ENCODE data around the gene MRM3.
"Not testable (repeated sequence)": the region's sequence is repeated elsewhere in the genome, so short reads cannot be mapped to it uniquely, and the experiment has no call there.

MRM3 gene

GRCh38 chr17:835263-835662 is 53.1 kb downstream of the MRM3 start:
- Histone ChIP-seq H4K20me1 (ENCODE audit: insufficient read depth, low read length, poor library complexity, severe bottlenecking) (no peaks in the 10 kb centered on the region), H3K9me2 (replicated peaks; ENCODE audit: low read depth, low read length) (no peaks in the 10 kb centered on the region), H3K36me3 (ENCODE audit: insufficient read depth, low read length) (no peaks in the 10 kb centered on the region), H3K4me1 (ENCODE audit: insufficient read depth, low read length, poor library complexity, severe bottlenecking) (no peaks in the 10 kb centered on the region), H3K9me3 (ENCODE audit: insufficient read depth, low read depth, low read length) (peaks cover 4% of the 10 kb centered on the region; the same call in 1 of the 2 replicates), H3K4me2 (ENCODE audit: low read depth, low read length, poor library complexity, severe bottlenecking) (no peak overlapping the region), H3K4me3 (ENCODE audit: low read length, poor library complexity, severe bottlenecking) (no peak overlapping the region), H3K9ac (ENCODE audit: low read depth, low read length, poor library complexity, severe bottlenecking) (no peak overlapping the region), H2AFZ (ENCODE audit: low read length) (no peak overlapping the region), H3K79me2 (ENCODE audit: insufficient read depth, low read length) (no peaks in the 10 kb centered on the region), H3F3A (ENCODE audit: low read depth) (no peaks in the 10 kb centered on the region), H3K27me3 (ENCODE audit: insufficient read depth, low read length, poor library complexity, severe bottlenecking) (no peaks in the 10 kb centered on the region)
- TF ChIP-seq EZH2phosphoT487 (IDR thresholded peaks at IDR 0.05; ENCODE audit: borderline replicate concordance): no peak
- TF ChIP-seq CTCF (conservative IDR thresholded peaks at IDR 0.05; ENCODE audit: low read length): no peak

- H2AFZ ChIP-seq (ENCODE audit: low read length); H3K27me3 ChIP-seq (ENCODE audit: insufficient read depth, low read length, poor library complexity, severe bottlenecking); H3K4me3 ChIP-seq (ENCODE audit: low read length, poor library complexity, severe bottlenecking); H3F3A ChIP-seq (ENCODE audit: low read depth); H3K4me1 ChIP-seq (ENCODE audit: insufficient read depth, low read length, poor library complexity, severe bottlenecking); H3K36me3 ChIP-seq (ENCODE audit: insufficient read depth, low read length); H4K20me1 ChIP-seq (ENCODE audit: insufficient read depth, low read length, poor library complexity, severe bottlenecking); H3K9me3 ChIP-seq (ENCODE audit: insufficient read depth, low read depth, low read length); H3K4me2 ChIP-seq (ENCODE audit: low read depth, low read length, poor library complexity, severe bottlenecking); H3K79me2 ChIP-seq (ENCODE audit: insufficient read depth, low read length); H3K9me2 ChIP-seq (replicated peaks; ENCODE audit: low read depth, low read length); H3K9ac ChIP-seq (ENCODE audit: low read depth, low read length, poor library complexity, severe bottlenecking): not testable (repeated sequence)
These were observed 53.6 kb downstream of the MRM3 start for GRCh38 chr17:835721-836120.

- H3K4me2 ChIP-seq (ENCODE audit: low read depth, low read length, poor library complexity, severe bottlenecking): no peak overlapping the region
- TF ChIP-seq CTCF (conservative IDR thresholded peaks at IDR 0.05; ENCODE audit: low read length) (no peak), EZH2phosphoT487 (IDR thresholded peaks at IDR 0.05; ENCODE audit: borderline replicate concordance) (no peak)
- H3K9ac ChIP-seq (ENCODE audit: low read depth, low read length, poor library complexity, severe bottlenecking): no peak overlapping the region
These were observed 54.0 kb downstream of the MRM3 start for GRCh38 chr17:836151-836550.

GRCh38 chr17:838486-838885 is 56.3 kb downstream of the MRM3 start:
- H4K20me1 ChIP-seq (ENCODE audit: insufficient read depth, low read length, poor library complexity, severe bottlenecking): no peaks in the 10 kb centered on the region
- H3K9ac ChIP-seq (ENCODE audit: low read depth, low read length, poor library complexity, severe bottlenecking): no peak overlapping the region
- H3K9me2 ChIP-seq (replicated peaks; ENCODE audit: low read depth, low read length): no peaks in the 10 kb centered on the region
- peaks cover 10% of the 10 kb centered on the region; the same call in 1 of the 2 replicates for H3K9me3 ChIP-seq (ENCODE audit: insufficient read depth, low read depth, low read length)
- TF ChIP-seq EZH2phosphoT487 (IDR thresholded peaks at IDR 0.05; ENCODE audit: borderline replicate concordance) (no peak), CTCF (conservative IDR thresholded peaks at IDR 0.05; ENCODE audit: low read length) (no peak)
- H3K4me3 ChIP-seq (ENCODE audit: low read length, poor library complexity, severe bottlenecking): no peak overlapping the region
- H2AFZ ChIP-seq (ENCODE audit: low read length): no peak overlapping the region
- no peaks in the 10 kb centered on the region for H3K36me3 ChIP-seq (ENCODE audit: insufficient read depth, low read length)
- no peaks in the 10 kb centered on the region for H3K4me1 ChIP-seq (ENCODE audit: insufficient read depth, low read length, poor library complexity, severe bottlenecking)
- H3K27me3 ChIP-seq (ENCODE audit: insufficient read depth, low read length, poor library complexity, severe bottlenecking): no peaks in the 10 kb centered on the region
- H3F3A ChIP-seq (ENCODE audit: low read depth): no peaks in the 10 kb centered on the region
- no peaks in the 10 kb centered on the region for H3K79me2 ChIP-seq (ENCODE audit: insufficient read depth, low read length)
- H3K4me2 ChIP-seq (ENCODE audit: low read depth, low read length, poor library complexity, severe bottlenecking): no peak overlapping the region

More at GRCh38 chr17:836151-836550, 54.0 kb downstream of the MRM3 start:
- Histone ChIP-seq H3K79me2 (ENCODE audit: insufficient read depth, low read length) (no peaks in the 10 kb centered on the region), H3K27me3 (ENCODE audit: insufficient read depth, low read length, poor library complexity, severe bottlenecking) (no peaks in the 10 kb centered on the region), H3K4me1 (ENCODE audit: insufficient read depth, low read length, poor library complexity, severe bottlenecking) (no peaks in the 10 kb centered on the region), H3K36me3 (ENCODE audit: insufficient read depth, low read length) (no peaks in the 10 kb centered on the region), H3K4me3 (ENCODE audit: low read length, poor library complexity, severe bottlenecking) (no peak overlapping the region), H3K9me2 (replicated peaks; ENCODE audit: low read depth, low read length) (no peaks in the 10 kb centered on the region), H4K20me1 (ENCODE audit: insufficient read depth, low read length, poor library complexity, severe bottlenecking) (no peaks in the 10 kb centered on the region), H3K9me3 (ENCODE audit: insufficient read depth, low read depth, low read length) (peaks cover 10% of the 10 kb centered on the region; the same call in 1 of the 2 replicates), H2AFZ (ENCODE audit: low read length) (no peak overlapping the region), H3F3A (ENCODE audit: low read depth) (no peaks in the 10 kb centered on the region)

Data from Loucy (cell line).